VCaP (cell line): ENCODE data around the gene BICRA.
A peak's percentile ranks its signal among the peaks of the same experiment; 100 is the strongest.

ENCODE experiments used
- H3K27ac ChIP-seq: fragments of 450-650 bp; 2 replicates; pipeline ENCODE4 v1.5.1; 2017
- TF ChIP-seq, protein P1 (sequence below): fragments of 450-650 bp; conservative IDR thresholded peaks from 2 replicates; pipeline ENCODE4 v1.5.1; 2017; ENCODE audit warnings: mild to moderate bottlenecking, moderate library complexity

The BICRA gene

DNA sequence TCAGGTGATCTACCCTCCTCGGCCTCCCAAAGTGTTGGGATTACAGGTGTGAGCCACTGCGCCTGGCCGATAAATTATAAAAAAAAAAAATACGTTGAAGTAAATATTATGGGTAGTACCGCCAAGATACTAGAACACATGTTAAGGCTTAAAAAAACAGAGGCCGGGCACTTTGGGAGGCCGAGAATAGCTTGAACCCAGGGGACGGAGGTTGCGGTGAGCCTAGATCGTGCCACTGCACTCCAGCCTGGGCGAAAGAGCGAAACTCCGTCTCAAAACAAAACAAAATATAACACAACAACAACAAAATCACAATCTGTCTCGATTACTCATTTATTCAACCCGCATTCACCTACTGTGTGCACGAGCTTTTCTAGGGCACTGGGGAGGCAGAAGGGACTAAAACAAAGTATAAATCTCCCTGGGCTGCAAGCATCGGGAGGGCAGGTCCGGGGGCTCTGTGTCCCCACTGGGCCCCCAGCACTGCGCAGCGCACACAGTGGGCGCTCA, 1.3 kb upstream of the BICRA start:
- H3K27ac ChIP-seq: peak overlapping the region; percentile 97
- TF ChIP-seq, protein P1, sequence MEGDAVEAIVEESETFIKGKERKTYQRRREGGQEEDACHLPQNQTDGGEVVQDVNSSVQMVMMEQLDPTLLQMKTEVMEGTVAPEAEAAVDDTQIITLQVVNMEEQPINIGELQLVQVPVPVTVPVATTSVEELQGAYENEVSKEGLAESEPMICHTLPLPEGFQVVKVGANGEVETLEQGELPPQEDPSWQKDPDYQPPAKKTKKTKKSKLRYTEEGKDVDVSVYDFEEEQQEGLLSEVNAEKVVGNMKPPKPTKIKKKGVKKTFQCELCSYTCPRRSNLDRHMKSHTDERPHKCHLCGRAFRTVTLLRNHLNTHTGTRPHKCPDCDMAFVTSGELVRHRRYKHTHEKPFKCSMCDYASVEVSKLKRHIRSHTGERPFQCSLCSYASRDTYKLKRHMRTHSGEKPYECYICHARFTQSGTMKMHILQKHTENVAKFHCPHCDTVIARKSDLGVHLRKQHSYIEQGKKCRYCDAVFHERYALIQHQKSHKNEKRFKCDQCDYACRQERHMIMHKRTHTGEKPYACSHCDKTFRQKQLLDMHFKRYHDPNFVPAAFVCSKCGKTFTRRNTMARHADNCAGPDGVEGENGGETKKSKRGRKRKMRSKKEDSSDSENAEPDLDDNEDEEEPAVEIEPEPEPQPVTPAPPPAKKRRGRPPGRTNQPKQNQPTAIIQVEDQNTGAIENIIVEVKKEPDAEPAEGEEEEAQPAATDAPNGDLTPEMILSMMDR: no peak

- TF ChIP-seq, protein P1: peak; percentile 54
- peak overlapping the region; percentile 97 for H3K27ac ChIP-seq
Observed at GRCh38 chr19:47608074-47608918, 638 bp upstream of the BICRA start.

- TF ChIP-seq, protein P1: no peak
- peak overlapping the region; percentile 97 for H3K27ac ChIP-seq
Observed at GRCh38 chr19:47609906-47610894, 1.3 kb downstream of the BICRA start.

- peak overlapping the region; percentile 97 for H3K27ac ChIP-seq
- TF ChIP-seq, protein P1: no peak
Observed at GRCh38 chr19:47610902-47611301, 2.0 kb downstream of the BICRA start.

DNA sequence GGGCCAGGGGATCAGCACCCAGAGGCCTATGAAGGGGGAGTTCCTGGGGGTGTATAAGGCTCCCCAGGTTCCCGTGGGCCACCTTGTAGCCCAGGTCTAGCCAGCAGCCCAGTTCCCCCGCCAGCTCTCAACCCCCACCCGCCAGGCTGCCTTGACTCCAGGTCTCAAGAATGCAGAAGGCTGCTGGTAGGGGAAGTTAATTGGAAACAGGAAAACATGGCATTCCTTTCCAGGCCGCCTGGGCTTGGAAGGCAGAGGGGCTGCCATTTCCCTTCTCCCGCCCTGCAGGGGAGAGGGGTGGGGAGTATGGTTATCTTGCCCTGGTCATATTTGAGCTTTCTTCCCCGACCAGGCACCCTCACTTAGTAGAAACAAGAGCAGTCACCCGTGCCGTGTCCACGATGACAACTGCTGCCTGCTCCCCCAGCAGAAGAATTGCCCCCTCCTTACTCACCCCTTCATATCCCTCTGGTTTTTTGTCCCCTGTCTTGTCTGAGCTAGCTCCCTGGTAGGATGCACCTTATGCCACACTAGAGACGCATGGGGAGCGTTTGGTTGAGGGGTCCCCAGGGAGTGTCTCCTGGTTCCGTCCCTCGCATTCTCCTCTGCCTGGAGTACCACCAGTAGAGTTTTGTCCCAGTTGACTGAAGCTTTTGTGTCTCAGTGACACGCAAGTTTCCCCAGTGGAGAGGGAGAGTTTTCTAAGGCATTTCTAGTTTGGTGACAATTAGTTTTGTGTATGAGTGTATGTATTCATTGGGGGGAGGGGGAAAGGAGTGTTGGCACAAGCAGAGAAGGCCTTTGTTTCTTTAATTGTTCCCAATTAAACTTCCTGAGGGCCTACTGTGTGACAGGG, 4.5 kb downstream of the BICRA start:
- H3K27ac ChIP-seq: peak overlapping the region; percentile 27; the same call in 1 of the 2 replicates
- TF ChIP-seq, protein P1: no peak

DNA sequence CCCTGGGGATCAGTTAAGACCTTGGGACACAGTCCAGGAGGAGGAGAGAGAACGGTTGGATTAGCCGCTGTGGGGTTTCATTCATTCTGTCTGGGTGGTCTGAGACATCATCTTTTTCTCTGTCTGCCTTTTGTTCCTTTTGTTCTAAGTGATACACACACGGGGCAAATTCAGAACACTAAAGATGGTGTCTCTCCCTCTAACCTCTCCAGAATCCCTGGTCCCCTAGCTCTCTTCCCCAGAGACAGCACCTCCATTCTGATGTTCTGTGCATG, 5.0 kb downstream of the BICRA start:
- peak overlapping the region; percentile 27; the same call in 1 of the 2 replicates for H3K27ac ChIP-seq
- TF ChIP-seq, protein P1: no peak
